Neuronal stem cell (in vitro differentiated cells): ENCODE results near the gene VSTM1.
A peak's percentile ranks its signal among the peaks of the same experiment; 100 is the strongest.

Experiments
- DNase-seq: peaks from one replicate; pipeline ENCODE4 v3.0.0-alpha.2; 2013; ENCODE audit warnings: low spot score
- H2AFZ ChIP-seq: one replicate; pipeline ENCODE4 v1.6.1; 2013; ENCODE audit warnings: mild to moderate bottlenecking, low read length, inconsistent platforms
- H2AK5ac ChIP-seq: 2 replicates; pipeline ENCODE4 v1.6.1; 2013; ENCODE audit warnings: low read depth, mild to moderate bottlenecking, inconsistent platforms, low read length, moderate library complexity, mixed read lengths
- H2BK120ac ChIP-seq: 2 replicates; pipeline ENCODE4 v1.6.1; 2013; ENCODE audit warnings: low read depth, mild to moderate bottlenecking, inconsistent platforms, low read length, moderate library complexity, mixed read lengths
- H2BK12ac ChIP-seq: one replicate; pipeline ENCODE4 v1.6.1; 2013; ENCODE audit warnings: low read length, inconsistent platforms
- H2BK15ac ChIP-seq: 2 replicates; pipeline ENCODE4 v1.6.1; 2013; ENCODE audit warnings: mild to moderate bottlenecking, low read length, inconsistent platforms, mixed read lengths
- H2BK5ac ChIP-seq: one replicate; pipeline ENCODE4 v1.6.1; 2013; ENCODE audit warnings: inconsistent platforms, mild to moderate bottlenecking, low read length, moderate library complexity
- H3K14ac ChIP-seq: one replicate; pipeline ENCODE4 v1.6.1; 2013; ENCODE audit warnings: low read length, inconsistent platforms
- H3K18ac ChIP-seq: 2 replicates; pipeline ENCODE4 v1.6.1; 2013; ENCODE audit warnings: low read length, inconsistent platforms
- H3K23ac ChIP-seq: 2 replicates; pipeline ENCODE4 v1.6.1; 2013; ENCODE audit warnings: low read depth, mild to moderate bottlenecking, mixed read lengths, low read length, inconsistent platforms; ENCODE audit not compliant: poor library complexity
- H3K27ac ChIP-seq: replicated peaks from 3 replicates; pipeline ENCODE4 v1.5.1; 2013; ENCODE audit warnings: low read length, inconsistent platforms
- H3K27me3 ChIP-seq, 3 experiments: 2 replicates each; pipeline ENCODE4 v1.6.1; 2013; ENCODE audit warnings: low read length in 3 of 3, mild to moderate bottlenecking in 2 of 3, inconsistent platforms in 1 of 3, low read depth in 1 of 3, mixed read lengths in 1 of 3, moderate library complexity in 1 of 3; ENCODE audit not compliant: control insufficient read depth in 3 of 3, insufficient read depth in 3 of 3
- H3K36me3 ChIP-seq, 2 donors: replicated peaks in 1 of 2; 2 replicates each; pipeline ENCODE4 v1.6.1; 2013; ENCODE audit warnings: low read length in 2 of 2; ENCODE audit not compliant: control insufficient read depth in 2 of 2, insufficient read depth in 2 of 2
- H3K4ac ChIP-seq: 2 replicates; pipeline ENCODE4 v1.6.1; 2013; ENCODE audit warnings: inconsistent platforms, mild to moderate bottlenecking, low read length, moderate library complexity
- H3K4me1 ChIP-seq, 2 donors: 1 replicate in 1 of 2; 2 replicates in 1 of 2; pipeline ENCODE4 v1.6.1; 2013; ENCODE audit warnings: low read length in 2 of 2, low read depth in 1 of 2; ENCODE audit not compliant: control insufficient read depth in 2 of 2, insufficient read depth in 1 of 2
- H3K4me2 ChIP-seq: one replicate; pipeline ENCODE4 v1.6.1; 2013; ENCODE audit warnings: mild to moderate bottlenecking, low read length, inconsistent platforms; ENCODE audit not compliant: insufficient read depth, poor library complexity, severe bottlenecking
- H3K4me3 ChIP-seq, 2 donors: 2 replicates each; pipeline ENCODE4 v1.5.1; 2013; ENCODE audit warnings: low read length in 2 of 2, mild to moderate bottlenecking in 2 of 2, inconsistent platforms in 1 of 2, moderate library complexity in 1 of 2
- H3K79me1 ChIP-seq: one replicate; pipeline ENCODE4 v1.6.1; 2013; ENCODE audit warnings: low read depth, mild to moderate bottlenecking, inconsistent platforms, low read length, moderate library complexity
- H3K9ac ChIP-seq: one replicate; pipeline ENCODE4 v1.6.1; 2013; ENCODE audit warnings: mild to moderate bottlenecking, low read depth, low read length, inconsistent platforms; ENCODE audit not compliant: poor library complexity
- H3K9me3 ChIP-seq, 2 donors: replicated peaks in 1 of 2; 2 replicates each; pipeline versions ENCODE3 to v1.6.1; 2013; ENCODE audit warnings: low read length in 2 of 2, mild to moderate bottlenecking in 2 of 2, inconsistent platforms in 1 of 2, low read depth in 1 of 2, mixed read lengths in 1 of 2, moderate library complexity in 1 of 2; ENCODE audit not compliant: control insufficient read depth in 2 of 2, insufficient read depth in 1 of 2
- H4K8ac ChIP-seq: one replicate; pipeline ENCODE4 v1.6.1; 2013; ENCODE audit warnings: low read depth, mild to moderate bottlenecking, inconsistent platforms, low read length, moderate library complexity
- H4K91ac ChIP-seq: one replicate; pipeline ENCODE4 v1.6.1; 2013; ENCODE audit warnings: low read length, low read depth, mild to moderate bottlenecking, inconsistent platforms; ENCODE audit not compliant: poor library complexity
- WGBS, 2 donors: extraction: QIAGEN DNeasy Blood & Tissue Kit; methylation state at CpG; one replicate each; pipeline ENCODE4 v1.1.7; 2013; ENCODE audit warnings: missing lambda C conversion rate in 2 of 2, mixed read lengths in 1 of 2; ENCODE audit not compliant: insufficient read length in 2 of 2, insufficient replicate concordance in 1 of 2; ENCODE audit errors: extremely low coverage in 2 of 2; 5-methylcytosine and 5-hydroxymethylcytosine counted together

The VSTM1 gene

DNA sequence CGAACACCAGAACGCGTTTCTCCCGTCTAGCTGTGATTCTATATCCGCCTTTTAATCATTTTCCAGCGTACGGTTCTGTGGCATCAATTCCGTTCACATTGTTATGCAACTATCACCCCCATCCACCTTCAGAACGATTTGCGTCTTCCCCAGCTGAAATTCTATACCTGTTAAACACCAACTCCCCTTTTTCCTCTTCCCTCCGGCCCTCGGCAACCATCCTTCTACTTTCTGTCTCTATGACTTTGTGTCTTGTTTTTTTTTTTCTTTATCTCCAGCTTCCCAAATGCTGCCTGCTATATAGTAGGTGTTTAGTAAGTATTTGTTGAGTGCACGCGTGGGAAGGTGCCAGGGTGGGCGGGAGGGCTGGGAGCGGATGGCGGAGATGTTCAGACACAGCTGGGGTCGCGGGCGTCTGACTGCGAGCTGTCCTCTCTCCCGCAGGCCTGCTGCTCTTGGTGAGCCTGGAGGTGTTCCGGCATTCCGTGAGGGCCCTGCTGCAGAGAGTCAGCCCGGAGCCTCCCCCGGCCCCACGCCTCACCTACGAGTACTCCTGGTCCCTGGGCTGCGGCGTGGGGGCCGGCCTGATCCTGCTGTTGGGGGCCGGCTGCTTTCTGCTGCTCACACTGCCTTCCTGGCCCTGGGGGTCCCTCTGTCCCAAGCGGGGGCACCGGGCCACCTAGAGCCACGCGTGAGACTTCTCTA lies 52.0 kb downstream of the VSTM1 start:
- Histone ChIP-seq H2AK5ac (peak overlapping the region; percentile 88), H3K27ac (no peak overlapping the region), H2BK15ac (peak overlapping the region; percentile 85), H3K36me3 (no peaks in the 10 kb centered on the region), H2BK5ac (no peak overlapping the region), H4K8ac (no peak overlapping the region), H3K9me3 (peaks cover 0 to 6% of the 10 kb centered on the region in 2 donors), H3K9ac (peak overlapping the region; percentile 60), H3K4me3 (no peak overlapping the region), H3K23ac (peak overlapping the region; percentile 73), H3K4ac (no peak overlapping the region), H3K27me3 (no peaks in the 10 kb centered on the region), H4K91ac (no peak overlapping the region), H2BK12ac (peak overlapping the region; percentile 73), H3K4me2 (no peak overlapping the region), H3K79me1 (no peaks in the 10 kb centered on the region), H3K18ac (peak overlapping the region; percentile 92), H3K14ac (peak overlapping the region; percentile 94), H2BK120ac (peak overlapping the region; percentile 87), H2AFZ (peak overlapping the region; percentile 53), H3K4me1 (peaks cover 4% of the 10 kb centered on the region in 2 donors)
- no peak for DNase-seq
- no CpG with 5 or more reads among the region's 36 CpGs for WGBS, 2 donors

DNA sequence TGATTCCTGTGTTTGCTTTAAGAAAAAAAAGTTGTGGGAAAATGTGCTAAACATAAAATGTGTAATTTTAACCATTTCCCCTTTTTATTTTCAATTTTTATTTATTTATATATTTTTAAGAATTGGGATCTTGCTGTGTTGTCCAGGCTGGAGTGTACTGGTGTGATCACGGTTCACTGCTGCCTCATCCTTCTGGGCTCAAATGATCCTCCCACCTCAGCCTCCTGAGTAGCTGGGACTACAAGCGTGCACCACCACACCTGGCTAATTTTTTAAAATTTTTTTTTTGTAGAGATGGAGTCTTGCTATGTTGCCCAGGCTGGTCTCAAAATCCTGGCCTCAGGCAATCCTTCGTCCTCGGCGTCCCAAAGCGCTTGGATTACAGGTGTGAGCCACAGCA lies 53.2 kb downstream of the VSTM1 start:
- no peak overlapping the region for H3K4me2 ChIP-seq
- H3K4me3 ChIP-seq = no peak overlapping the region
- H2AFZ ChIP-seq = no peak overlapping the region
- H3K36me3 ChIP-seq = no peaks in the 10 kb centered on the region
- peaks cover 4% of the 10 kb centered on the region in 2 donors for H3K4me1 ChIP-seq
- no peak overlapping the region for H3K9ac ChIP-seq
- no CpG with 5 or more reads among the region's 6 CpGs for WGBS, 2 donors
- no peak overlapping the region for H3K27ac ChIP-seq
- no peak overlapping the region for H4K8ac ChIP-seq
- H3K18ac ChIP-seq = no peak overlapping the region
- no peaks in the 10 kb centered on the region for H3K9me3 ChIP-seq
- H2BK15ac ChIP-seq = no peak overlapping the region
- H3K14ac ChIP-seq = no peak overlapping the region
- no peak overlapping the region for H3K4ac ChIP-seq
- no peak for DNase-seq
- no peak overlapping the region for H4K91ac ChIP-seq
- H3K27me3 ChIP-seq = no peaks in the 10 kb centered on the region
- no peak overlapping the region for H2BK120ac ChIP-seq
- no peaks in the 10 kb centered on the region for H3K79me1 ChIP-seq
- no peak overlapping the region for H3K23ac ChIP-seq
- H2BK12ac ChIP-seq = no peak overlapping the region
- no peak overlapping the region for H2AK5ac ChIP-seq
- H2BK5ac ChIP-seq = no peak overlapping the region

- Histone ChIP-seq H3K9ac (no peak overlapping the region), H3K4ac (no peak overlapping the region), H3K14ac (no peak overlapping the region), H3K27me3 (no peaks in the 10 kb centered on the region), H3K23ac (no peak overlapping the region), H4K91ac (no peak overlapping the region), H3K18ac (no peak overlapping the region), H2AFZ (no peak overlapping the region), H3K4me1 (peaks cover 2 to 4% of the 10 kb centered on the region in 2 donors), H2BK5ac (no peak overlapping the region), H2BK15ac (no peak overlapping the region), H2AK5ac (no peak overlapping the region), H3K79me1 (no peaks in the 10 kb centered on the region), H3K4me3 (no peak overlapping the region), H3K9me3 (no peaks in the 10 kb centered on the region), H2BK120ac (no peak overlapping the region), H3K36me3 (no peaks in the 10 kb centered on the region), H2BK12ac (no peak overlapping the region), H3K4me2 (no peak overlapping the region), H3K27ac (no peak overlapping the region), H4K8ac (no peak overlapping the region)
- WGBS, 2 donors = no CpG with 5 or more reads among the region's 8 CpGs
- DNase-seq = no peak
These were observed 54.3 kb downstream of the VSTM1 start for GRCh38 chr19:54009440-54009839.

DNA sequence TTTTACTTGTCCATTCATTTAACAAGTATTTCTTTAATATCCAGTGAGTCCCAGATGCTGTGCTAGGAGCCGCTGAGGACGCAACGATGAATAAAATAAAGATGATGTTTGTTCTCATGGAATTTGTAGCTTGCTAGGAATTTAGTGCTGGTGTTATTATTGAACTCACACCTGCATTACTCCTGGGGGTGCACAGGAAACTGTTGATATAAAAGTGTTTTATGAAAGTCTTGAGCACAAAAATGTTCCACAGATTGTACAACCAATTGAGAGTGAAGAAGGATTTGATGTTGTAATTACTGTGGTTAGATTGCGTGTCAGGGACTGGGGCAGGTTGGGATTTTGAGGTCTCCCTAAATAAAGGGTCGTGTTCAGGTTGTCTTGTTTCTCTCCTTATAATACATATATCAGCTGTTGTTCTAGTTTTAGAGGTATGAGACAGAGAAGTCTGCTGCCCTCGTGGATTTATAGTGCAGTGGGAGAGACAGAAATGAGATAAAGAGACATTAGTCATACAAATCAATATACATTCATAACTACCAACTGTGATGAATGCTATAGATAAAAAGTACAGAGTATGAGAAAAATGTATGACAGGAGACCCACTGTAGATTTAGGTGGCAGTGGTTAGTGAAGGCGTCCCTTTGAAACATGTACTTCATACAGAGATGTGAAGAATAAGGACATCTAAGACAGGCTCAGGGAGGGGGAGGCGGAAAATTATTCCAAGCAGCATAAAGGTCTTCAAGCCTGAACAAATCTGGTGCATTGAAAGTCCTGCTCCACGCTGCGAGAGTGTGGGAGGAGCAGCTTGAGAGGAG lies 61.0 kb downstream of the VSTM1 start:
- Histone ChIP-seq H3K4me2 (no peak overlapping the region), H3K14ac (no peak overlapping the region), H3K9me3 (peaks cover 0 to 5% of the 10 kb centered on the region in 2 donors), H3K9ac (no peak overlapping the region), H2AFZ (no peak overlapping the region), H3K4me3 (no peak overlapping the region), H3K79me1 (no peaks in the 10 kb centered on the region), H3K4me1 (peaks cover 0 to 12% of the 10 kb centered on the region in 2 donors), H3K27me3 (peaks cover 0 to 2% (median 0%) of the 10 kb centered on the region in 3 experiments), H2BK5ac (no peak overlapping the region), H3K36me3 (no peaks in the 10 kb centered on the region), H4K91ac (no peak overlapping the region), H2AK5ac (no peak overlapping the region), H3K18ac (no peak overlapping the region), H3K4ac (no peak overlapping the region), H2BK120ac (no peak overlapping the region), H3K23ac (no peak overlapping the region), H4K8ac (no peak overlapping the region), H2BK12ac (no peak overlapping the region), H3K27ac (no peak overlapping the region), H2BK15ac (no peak overlapping the region)
- no CpG with 5 or more reads among the region's 10 CpGs for WGBS, 2 donors
- no peak for DNase-seq
